ENCODE results near the gene ZNFX1. TPM values are rescaled to one million over a fixed set of nuclear protein-coding genes. Genes with fewer than 3 reads are reported as not detected.

The ZNFX1 gene
- polyA plus RNA-seq, 1 of the 3 experiments (the other 2 are of a cell fraction), result 3.9 TPM

- H3K79me2 ChIP-seq (ENCODE audit: insufficient read depth), result peaks cover 24% of the 10 kb centered on the region
- peak overlapping the region; percentile 80 to 91 for H3K4me3 ChIP-seq (ENCODE audit: low read depth in 2 of 2, low read length in 1 of 2)
- peaks cover 0 to 8% of the 10 kb centered on the region in 2 experiments; a peak in 1 of 4 replicates for H3K4me1 ChIP-seq (ENCODE audit: control insufficient read depth in 1 of 2, insufficient read depth in 2 of 2, low read depth in 1 of 2, low read length in 1 of 2)
- no peaks in the 10 kb centered on the region for H3K9me2 ChIP-seq
- H3K27ac ChIP-seq (ENCODE audit: low read depth in 2 of 2, low read length in 1 of 2), result peak overlapping the region; percentile 65 to 76; a peak in 3 of 4 replicates
- TF ChIP-seq, protein P1, sequence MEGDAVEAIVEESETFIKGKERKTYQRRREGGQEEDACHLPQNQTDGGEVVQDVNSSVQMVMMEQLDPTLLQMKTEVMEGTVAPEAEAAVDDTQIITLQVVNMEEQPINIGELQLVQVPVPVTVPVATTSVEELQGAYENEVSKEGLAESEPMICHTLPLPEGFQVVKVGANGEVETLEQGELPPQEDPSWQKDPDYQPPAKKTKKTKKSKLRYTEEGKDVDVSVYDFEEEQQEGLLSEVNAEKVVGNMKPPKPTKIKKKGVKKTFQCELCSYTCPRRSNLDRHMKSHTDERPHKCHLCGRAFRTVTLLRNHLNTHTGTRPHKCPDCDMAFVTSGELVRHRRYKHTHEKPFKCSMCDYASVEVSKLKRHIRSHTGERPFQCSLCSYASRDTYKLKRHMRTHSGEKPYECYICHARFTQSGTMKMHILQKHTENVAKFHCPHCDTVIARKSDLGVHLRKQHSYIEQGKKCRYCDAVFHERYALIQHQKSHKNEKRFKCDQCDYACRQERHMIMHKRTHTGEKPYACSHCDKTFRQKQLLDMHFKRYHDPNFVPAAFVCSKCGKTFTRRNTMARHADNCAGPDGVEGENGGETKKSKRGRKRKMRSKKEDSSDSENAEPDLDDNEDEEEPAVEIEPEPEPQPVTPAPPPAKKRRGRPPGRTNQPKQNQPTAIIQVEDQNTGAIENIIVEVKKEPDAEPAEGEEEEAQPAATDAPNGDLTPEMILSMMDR (IDR thresholded peaks at IDR 0.05), result no peak
- no peak for TF ChIP-seq MXI1 (IDR thresholded peaks at IDR 0.05; ENCODE audit: low read depth, low read length)
- no peaks in the 10 kb centered on the region for H4K20me1 ChIP-seq (ENCODE audit: insufficient read depth)
- H3K36me3 ChIP-seq (replicated peaks in 1 of 2; ENCODE audit: control insufficient read depth in 1 of 2, insufficient read depth in 2 of 2, low read length in 1 of 2), result peaks cover 29 to 30% of the 10 kb centered on the region in 2 experiments
- ChIA-PET POLR2A (no interaction called here), CTCF (interaction anchor here (1.0 to 6.4 kb wide), 3 partner anchors 77 to 191 kb away, joined by 3 to 112 read pairs (median 5); no protein-coding TSS in a partner anchor)
- H3K4me2 ChIP-seq, result peak overlapping the region; percentile 84
- no peaks in the 10 kb centered on the region for H3K27me3 ChIP-seq (ENCODE audit: insufficient read depth)
- peak overlapping the region; percentile 74 for H3K9ac ChIP-seq
- H3K9me3 ChIP-seq, result no peaks in the 10 kb centered on the region
- 30% methylated on average over 19 of the region's 28 CpGs for WGBS (ENCODE audit: low lambda C conversion rate)
- H2AFZ ChIP-seq (ENCODE audit: low read depth), result peak overlapping the region; percentile 80
- DNase-seq, result no peak
- H3F3A ChIP-seq (replicated peaks; ENCODE audit: insufficient read depth), result peaks cover 3% of the 10 kb centered on the region
Observed at GRCh38 chr20:49219924-49220831, 57.7 kb downstream of the ZNFX1 start.

- Histone ChIP-seq H3K4me3 (ENCODE audit: low read depth in 2 of 2, low read length in 1 of 2) (peak within 1 kb of the TSS; percentile 80 to 91), H3K79me2 (ENCODE audit: insufficient read depth) (peaks cover 24% of the 10 kb centered on the region), H3K9me2 (no peaks in the 10 kb centered on the region), H3K4me1 (ENCODE audit: control insufficient read depth in 1 of 2, insufficient read depth in 2 of 2, low read depth in 1 of 2, low read length in 1 of 2) (peaks cover 0 to 8% of the 10 kb centered on the region in 2 experiments; a peak in 1 of 4 replicates), H3K9ac (peak within 1 kb of the TSS; percentile 74), H2AFZ (ENCODE audit: low read depth) (peak within 1 kb of the TSS; percentile 80), H3K27me3 (ENCODE audit: insufficient read depth) (no peaks in the 10 kb centered on the region), H3K27ac (ENCODE audit: low read depth in 2 of 2, low read length in 1 of 2) (peak within 1 kb of the TSS; percentile 65 to 76), H3K4me2 (peak within 1 kb of the TSS; percentile 84), H4K20me1 (ENCODE audit: insufficient read depth) (no peaks in the 10 kb centered on the region), H3F3A (replicated peaks; ENCODE audit: insufficient read depth) (peaks cover 3% of the 10 kb centered on the region), H3K36me3 (replicated peaks in 1 of 2; ENCODE audit: control insufficient read depth in 1 of 2, insufficient read depth in 2 of 2, low read length in 1 of 2) (peaks cover 22 to 24% of the 10 kb centered on the region in 2 experiments), H3K9me3 (no peaks in the 10 kb centered on the region)
- WGBS (ENCODE audit: low lambda C conversion rate), result under 1% methylated on average over 45 of the region's 46 CpGs
- peak; percentile 95 for DNase-seq
- CTCF ChIA-PET, result interaction anchor here (1.1 to 6.4 kb wide), 2 partner anchors 85 to 190 kb away, joined by 5 to 112 read pairs; no protein-coding TSS in a partner anchor
- POLR2A ChIA-PET, result interaction anchor here (0.8 to 1.2 kb wide), 3 partner anchors 31 to 94 kb away, joined by 3 to 7 read pairs (median 4); partner anchors contain the start of gene STAU1
- TF ChIP-seq RFX5 (IDR thresholded peaks at IDR 0.05; ENCODE audit: low read length) (no peak), MXI1 (IDR thresholded peaks at IDR 0.05; ENCODE audit: low read depth, low read length) (peak; percentile 97), ELF1 (IDR thresholded peaks at IDR 0.05) (peak; percentile 87), GABPA (IDR thresholded peaks at IDR 0.05; ENCODE audit: low read depth) (peak; percentile 90), NFIC (IDR thresholded peaks at IDR 0.05; ENCODE audit: borderline replicate concordance) (no peak), JUND (IDR thresholded peaks at IDR 0.05) (no peak), RAD21 (IDR thresholded peaks at IDR 0.05; ENCODE audit: low read length) (no peak), CHD2 (IDR thresholded peaks at IDR 0.05; ENCODE audit: low read length, partially characterized antibody) (peak; percentile 16), USF2 (IDR thresholded peaks at IDR 0.05; ENCODE audit: borderline replicate concordance, low read depth, low read length) (peak; percentile 27; the same call in 1 of the 2 replicates), POLR2AphosphoS5 (IDR thresholded peaks at IDR 0.05; ENCODE audit: low read depth, low read length) (peak; percentile 90), ZBTB33 (IDR thresholded peaks at IDR 0.05; ENCODE audit: borderline replicate concordance, low read depth) (no peak), TCF12 (IDR thresholded peaks at IDR 0.05) (no peak), FOXJ3 (CRISPR knock-in tag; IDR thresholded peaks at IDR 0.05) (no peak), YY1 (IDR thresholded peaks at IDR 0.05; ENCODE audit: low read depth) (no peak), SMC3 (IDR thresholded peaks at IDR 0.05; ENCODE audit: low read depth, low read length) (no peak), MAX (IDR thresholded peaks at IDR 0.05; ENCODE audit: low read depth) (peak; percentile 86), RCOR1 (IDR thresholded peaks at IDR 0.05; ENCODE audit: low read length) (no peak; the same call in 1 of the 2 replicates), GATA2 (CRISPR knock-in tag; IDR thresholded peaks at IDR 0.05) (no peak), RXRA (IDR thresholded peaks at IDR 0.05; ENCODE audit: borderline replicate concordance, low read depth) (no peak), TEAD4 (IDR thresholded peaks at IDR 0.05; ENCODE audit: borderline replicate concordance, insufficient read depth) (no peak)
Observed at GRCh38 chr20:49219091-49219923, 58.5 kb downstream of the ZNFX1 start, which contains the start of gene DDX27. DDX27 (plus strand) TSS chr20:49219416; CDS start chr20:49219449, 33 bp downstream.
